Measurements from ENCODE around the gene KCMF1. TPM values are rescaled to one million over a fixed set of nuclear protein-coding genes. Genes with fewer than 3 reads are reported as not detected.

Gene KCMF1
- total RNA-seq, 1 experiment from 2014 or later = 73.6 TPM

- Histone ChIP-seq H3K36me3 (ENCODE audit: low read depth, low read length) (peaks cover 51% of the 10 kb centered on the region), H3K4me2 (ENCODE audit: low read length) (no peak overlapping the region), H3K9me3 (ENCODE audit: low read length) (no peaks in the 10 kb centered on the region), H3F3A (ENCODE audit: low read length, unreplicated experiment) (no peaks in the 10 kb centered on the region), H3K79me2 (ENCODE audit: low read length) (peaks cover 58% of the 10 kb centered on the region), H4K20me1 (ENCODE audit: low read length) (peaks cover 9% of the 10 kb centered on the region; the same call in 1 of the 2 replicates), H2AFZ (ENCODE audit: low read length) (no peak overlapping the region), H3K27ac (ENCODE audit: low read length) (peak overlapping the region; percentile 7; the same call in 1 of the 2 replicates), H3K4me1 (ENCODE audit: insufficient read depth, low read length) (peaks cover 7% of the 10 kb centered on the region; the same call in 1 of the 2 replicates), H3K9ac (ENCODE audit: low read length) (no peak overlapping the region), H3K9me2 (replicated peaks; ENCODE audit: low read length) (no peaks in the 10 kb centered on the region), H3K27me3 (ENCODE audit: low read length) (no peaks in the 10 kb centered on the region), H3K4me3 (ENCODE audit: low read length) (no peak overlapping the region)
- no peak for TF ChIP-seq EZH2phosphoT487 (IDR thresholded peaks at IDR 0.05; ENCODE audit: borderline replicate concordance, low read length)
- TF ChIP-seq EZH2 (IDR thresholded peaks at IDR 0.05; ENCODE audit: low read length, unreplicated experiment) = no peak
- TF ChIP-seq, protein P1, sequence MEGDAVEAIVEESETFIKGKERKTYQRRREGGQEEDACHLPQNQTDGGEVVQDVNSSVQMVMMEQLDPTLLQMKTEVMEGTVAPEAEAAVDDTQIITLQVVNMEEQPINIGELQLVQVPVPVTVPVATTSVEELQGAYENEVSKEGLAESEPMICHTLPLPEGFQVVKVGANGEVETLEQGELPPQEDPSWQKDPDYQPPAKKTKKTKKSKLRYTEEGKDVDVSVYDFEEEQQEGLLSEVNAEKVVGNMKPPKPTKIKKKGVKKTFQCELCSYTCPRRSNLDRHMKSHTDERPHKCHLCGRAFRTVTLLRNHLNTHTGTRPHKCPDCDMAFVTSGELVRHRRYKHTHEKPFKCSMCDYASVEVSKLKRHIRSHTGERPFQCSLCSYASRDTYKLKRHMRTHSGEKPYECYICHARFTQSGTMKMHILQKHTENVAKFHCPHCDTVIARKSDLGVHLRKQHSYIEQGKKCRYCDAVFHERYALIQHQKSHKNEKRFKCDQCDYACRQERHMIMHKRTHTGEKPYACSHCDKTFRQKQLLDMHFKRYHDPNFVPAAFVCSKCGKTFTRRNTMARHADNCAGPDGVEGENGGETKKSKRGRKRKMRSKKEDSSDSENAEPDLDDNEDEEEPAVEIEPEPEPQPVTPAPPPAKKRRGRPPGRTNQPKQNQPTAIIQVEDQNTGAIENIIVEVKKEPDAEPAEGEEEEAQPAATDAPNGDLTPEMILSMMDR (conservative IDR thresholded peaks at IDR 0.05; ENCODE audit: low read depth, low read length) = no peak
- ChIA-PET CTCF (no interaction called here), POLR2A (ENCODE audit: unreplicated experiment) (interaction anchor here (0.6 kb wide), 1 partner anchor 30 kb away, joined by 4 read pairs; no protein-coding TSS in a partner anchor)
- DNase-seq (peak; percentile 64), ATAC-seq (peak; percentile 89)
- BruUV-seq (replicated peaks) = no TSS peak
- intact Hi-C loops (cut with micrococcal nuclease) = no loop called here
Observed at GRCh38 chr2:85032621-85033020, 61.7 kb downstream of the KCMF1 start.

DNA sequence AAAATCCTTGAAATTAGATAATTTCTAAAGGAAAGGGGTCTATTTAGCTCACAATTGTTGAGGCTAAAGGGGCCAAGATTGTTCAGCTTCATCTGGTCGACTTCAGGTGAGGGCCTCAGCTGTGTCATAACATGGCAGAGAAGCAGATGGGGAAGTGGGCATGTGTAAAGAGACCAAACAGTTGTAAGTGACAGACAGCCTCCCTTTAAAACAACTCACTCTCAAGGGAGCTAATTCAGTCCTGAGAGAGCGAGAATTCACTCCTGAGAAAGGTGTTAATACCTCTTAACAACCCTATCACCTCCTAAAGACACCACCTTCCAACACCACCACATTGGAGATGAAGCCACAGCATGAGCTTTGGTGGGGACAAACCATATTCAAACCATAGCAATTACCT, 62.4 kb downstream of the KCMF1 start:
- no TSS peak for BruUV-seq (replicated peaks)
- Histone ChIP-seq H2AFZ (ENCODE audit: low read length) (no peak overlapping the region), H4K20me1 (ENCODE audit: low read length) (peaks cover 9% of the 10 kb centered on the region; the same call in 1 of the 2 replicates), H3K9me2 (replicated peaks; ENCODE audit: low read length) (no peaks in the 10 kb centered on the region), H3K4me1 (ENCODE audit: insufficient read depth, low read length) (peaks cover 7% of the 10 kb centered on the region; the same call in 1 of the 2 replicates), H3K27ac (ENCODE audit: low read length) (0 out of 2 replicates have a peak overlapping the region, but pooled peaks have one; percentile 7), H3K4me2 (ENCODE audit: low read length) (no peak overlapping the region), H3K36me3 (ENCODE audit: low read depth, low read length) (peaks cover 58% of the 10 kb centered on the region), H3K4me3 (ENCODE audit: low read length) (no peak overlapping the region), H3K79me2 (ENCODE audit: low read length) (peaks cover 60% of the 10 kb centered on the region), H3K27me3 (ENCODE audit: low read length) (no peaks in the 10 kb centered on the region), H3F3A (ENCODE audit: low read length, unreplicated experiment) (no peaks in the 10 kb centered on the region), H3K9me3 (ENCODE audit: low read length) (no peaks in the 10 kb centered on the region), H3K9ac (ENCODE audit: low read length) (no peak overlapping the region)
- POLR2A ChIA-PET (ENCODE audit: unreplicated experiment) = interaction anchor here (0.6 kb wide), 1 partner anchor 31 kb away, joined by 4 read pairs; no protein-coding TSS in a partner anchor
- DNase-seq (no peak), ATAC-seq (no peak)
- intact Hi-C loops (cut with micrococcal nuclease) = no loop called here
- TF ChIP-seq, protein P1 (conservative IDR thresholded peaks at IDR 0.05; ENCODE audit: low read depth, low read length) = no peak
- TF ChIP-seq EZH2phosphoT487 (IDR thresholded peaks at IDR 0.05; ENCODE audit: borderline replicate concordance, low read length) = no peak
- CTCF ChIA-PET = no interaction called here

GRCh38 chr2:85034158-85034557, 63.2 kb downstream of the KCMF1 start:
- TF ChIP-seq EZH2 (IDR thresholded peaks at IDR 0.05; ENCODE audit: low read length, unreplicated experiment) = no peak
- H3K27me3 ChIP-seq (ENCODE audit: low read length) = no peaks in the 10 kb centered on the region
- no TSS peak for BruUV-seq (replicated peaks)
- no peak overlapping the region for H3K27ac ChIP-seq (ENCODE audit: low read length)
- H3K4me1 ChIP-seq (ENCODE audit: insufficient read depth, low read length) = peaks cover 7% of the 10 kb centered on the region; the same call in 1 of the 2 replicates
- CTCF ChIA-PET = no interaction called here
- H3K4me2 ChIP-seq (ENCODE audit: low read length) = no peak overlapping the region
- peaks cover 55% of the 10 kb centered on the region for H3K36me3 ChIP-seq (ENCODE audit: low read depth, low read length)
- no peaks in the 10 kb centered on the region for H3K9me2 ChIP-seq (replicated peaks; ENCODE audit: low read length)
- H3K79me2 ChIP-seq (ENCODE audit: low read length) = peaks cover 58% of the 10 kb centered on the region
- H3K9ac ChIP-seq (ENCODE audit: low read length) = no peak overlapping the region
- intact Hi-C loops (cut with micrococcal nuclease) = no loop called here
- H3K9me3 ChIP-seq (ENCODE audit: low read length) = no peaks in the 10 kb centered on the region
- H4K20me1 ChIP-seq (ENCODE audit: low read length) = peaks cover 9% of the 10 kb centered on the region; the same call in 1 of the 2 replicates
- ATAC-seq (no peak), DNase-seq (no peak)
- no peak overlapping the region for H2AFZ ChIP-seq (ENCODE audit: low read length)
- POLR2A ChIA-PET (ENCODE audit: unreplicated experiment) = no interaction called here
- H3F3A ChIP-seq (ENCODE audit: low read length, unreplicated experiment) = no peaks in the 10 kb centered on the region
- H3K4me3 ChIP-seq (ENCODE audit: low read length) = no peak overlapping the region

All from PC-3 (cell line).